ENCODE results near the gene PDE11A.

The PDE11A gene

DNA sequence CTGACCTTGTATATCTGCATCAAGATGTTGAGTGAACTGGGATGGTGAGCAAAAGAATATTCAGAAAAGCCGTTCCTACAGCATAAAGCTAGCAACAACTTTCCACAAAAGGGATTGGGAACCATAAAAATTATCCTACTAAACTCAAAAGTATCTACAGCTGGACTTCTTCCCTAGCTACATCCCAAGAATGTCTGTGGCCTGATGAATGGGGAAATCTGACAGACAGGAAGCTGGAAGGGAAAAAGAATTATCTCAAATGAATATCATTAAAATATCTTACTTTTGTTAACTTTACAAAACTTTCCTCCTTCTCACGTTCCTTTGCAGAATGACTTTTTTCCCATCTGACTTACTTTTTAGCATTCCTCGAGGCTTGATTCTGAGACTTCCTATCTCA, 150.9 kb downstream of the PDE11A start:
- DNase-seq: no peak

DNA sequence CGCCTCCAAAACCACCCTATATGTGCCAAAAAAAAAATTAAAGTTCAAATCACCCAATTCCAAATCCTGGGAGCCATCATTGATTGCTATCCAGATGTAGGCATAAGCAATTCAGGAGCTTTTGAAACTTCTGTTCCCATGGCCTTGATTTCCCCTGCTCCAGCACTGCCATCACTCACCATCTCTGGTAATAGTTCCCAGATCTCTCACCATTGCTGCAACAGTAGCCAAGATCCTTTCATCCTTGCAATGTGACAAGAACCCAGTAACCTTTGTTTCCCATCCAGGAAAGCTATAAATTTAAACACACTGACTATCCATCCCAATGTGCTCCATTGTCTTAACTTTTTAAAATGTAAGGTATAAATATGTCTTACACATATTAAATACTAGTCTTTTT, 155.4 kb downstream of the PDE11A start:
- DNase-seq: no peak

GRCh38 chr2:177916342-177916741, 156.2 kb downstream of the PDE11A start:
- DNase-seq: no peak

- DNase-seq: no peak
Observed at GRCh38 chr2:177914247-177914646, 158.3 kb downstream of the PDE11A start.

- DNase-seq: no peak
Observed at GRCh38 chr2:177909962-177910361, 162.6 kb downstream of the PDE11A start.

DNA sequence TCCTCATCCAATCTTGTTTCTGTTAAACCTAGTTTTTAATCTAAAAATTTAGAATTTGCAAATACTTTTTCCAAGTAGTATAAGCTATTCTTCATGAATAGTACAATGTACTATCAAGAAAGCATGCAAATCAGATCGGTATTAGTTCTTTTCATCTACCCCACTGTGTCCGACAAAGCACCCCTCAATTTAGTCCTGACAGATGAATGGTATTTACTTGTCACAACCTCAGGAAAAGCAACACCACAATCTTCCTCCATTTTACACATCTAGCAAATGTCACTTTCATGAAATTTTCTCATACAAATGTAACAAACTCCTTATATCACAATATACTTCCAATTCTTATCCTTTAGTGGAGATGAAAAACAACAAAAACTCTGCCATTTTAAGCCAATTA, 163.8 kb downstream of the PDE11A start:
- DNase-seq: no peak

DNA sequence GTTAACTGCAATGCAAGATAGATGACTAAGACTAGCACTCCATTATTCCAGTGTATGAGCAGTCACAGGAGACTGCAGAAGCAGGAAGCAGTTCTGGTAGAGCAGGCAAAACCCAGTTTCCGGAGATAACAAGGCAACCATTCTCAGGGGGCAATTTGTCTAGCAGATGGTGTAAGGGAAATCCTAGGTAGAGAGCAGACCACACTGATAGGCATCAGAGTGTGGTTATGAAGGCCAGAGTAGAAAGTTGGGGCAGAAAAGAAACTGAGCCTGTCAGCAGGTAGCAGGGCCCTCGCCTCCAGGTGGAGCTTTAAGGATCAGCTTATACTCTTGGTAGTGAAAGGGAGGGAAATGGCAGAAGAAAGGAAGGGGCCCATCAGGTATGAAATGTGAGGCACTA, 164.4 kb downstream of the PDE11A start:
- no peak for DNase-seq

- DNase-seq: peak; percentile 34
Observed at GRCh38 chr2:177906041-177906718, 166.4 kb downstream of the PDE11A start.

DNA sequence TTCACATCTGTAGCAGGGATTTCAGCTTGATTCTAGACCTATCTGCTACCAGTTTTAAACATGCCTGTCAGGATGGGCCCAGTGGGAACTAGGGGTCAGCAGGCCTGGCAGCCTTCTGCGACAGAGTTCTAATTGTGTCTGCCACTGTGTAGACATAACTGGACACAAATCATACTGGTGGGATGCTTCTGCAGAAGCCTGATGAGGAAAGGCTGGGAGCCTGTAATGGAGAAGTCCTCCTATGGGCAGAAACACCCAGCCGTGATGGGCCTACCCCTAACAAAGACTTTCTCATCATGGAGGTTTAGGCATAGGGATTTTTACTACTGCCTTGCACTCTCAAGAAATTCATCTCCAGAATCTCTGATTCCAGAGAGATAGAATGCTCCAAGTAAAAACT, 166.9 kb downstream of the PDE11A start:
- no peak for DNase-seq

DNA sequence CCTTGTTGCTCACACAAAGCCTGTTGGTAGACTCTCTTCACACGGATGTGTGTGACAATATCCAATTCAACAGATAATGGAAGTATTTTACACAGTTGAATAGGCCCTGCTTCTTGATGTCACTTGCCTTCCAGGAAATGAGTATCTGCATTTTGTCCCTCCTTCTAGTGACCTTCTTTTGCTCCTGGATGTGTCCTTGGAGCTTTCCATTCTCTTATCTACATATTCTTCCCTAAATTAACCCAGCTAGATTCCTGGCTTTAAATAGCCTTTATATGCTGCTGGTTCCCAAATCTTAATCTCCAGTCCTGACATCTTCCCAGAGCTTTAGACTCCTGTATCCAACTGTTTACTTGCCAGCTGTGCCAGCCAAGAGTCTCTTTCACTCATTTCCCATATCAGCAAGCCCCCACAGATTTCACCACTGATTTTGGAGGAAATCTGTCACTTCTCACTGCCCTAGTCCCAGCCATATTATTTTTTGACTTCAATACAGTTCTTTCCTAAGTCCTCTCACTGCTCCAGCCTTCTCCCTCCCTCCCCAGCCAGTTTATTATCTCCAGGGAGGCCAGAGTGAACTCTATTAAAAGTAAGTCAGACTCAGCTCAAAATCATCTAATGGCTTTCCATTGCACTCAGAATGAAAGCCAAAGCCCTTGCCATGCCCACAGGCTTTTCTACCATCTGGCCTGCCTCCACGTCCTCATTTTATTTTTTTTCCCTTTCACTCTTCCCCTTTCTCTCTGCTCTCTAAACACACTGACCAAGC, 170.0 kb downstream of the PDE11A start:
- no peak for DNase-seq

DNA sequence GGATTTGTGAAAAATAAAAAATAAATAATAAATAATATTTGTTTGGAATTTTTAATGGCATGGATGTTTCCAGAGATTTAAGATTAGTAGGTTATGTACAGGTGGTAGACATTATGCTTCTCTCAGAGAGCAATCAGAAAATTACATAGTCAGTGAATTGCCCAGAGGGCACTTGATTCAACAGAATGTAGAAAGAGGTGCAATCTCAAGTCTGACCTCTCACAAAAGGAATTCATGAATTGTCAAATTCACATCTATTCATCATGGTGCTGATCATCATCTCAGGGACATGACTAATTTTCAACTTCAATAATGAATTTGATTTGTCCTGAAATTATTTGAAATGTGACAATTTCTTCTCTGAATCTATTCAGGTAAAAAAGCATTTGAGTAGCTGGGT, 172.5 kb downstream of the PDE11A start:
- DNase-seq: no peak

DNA sequence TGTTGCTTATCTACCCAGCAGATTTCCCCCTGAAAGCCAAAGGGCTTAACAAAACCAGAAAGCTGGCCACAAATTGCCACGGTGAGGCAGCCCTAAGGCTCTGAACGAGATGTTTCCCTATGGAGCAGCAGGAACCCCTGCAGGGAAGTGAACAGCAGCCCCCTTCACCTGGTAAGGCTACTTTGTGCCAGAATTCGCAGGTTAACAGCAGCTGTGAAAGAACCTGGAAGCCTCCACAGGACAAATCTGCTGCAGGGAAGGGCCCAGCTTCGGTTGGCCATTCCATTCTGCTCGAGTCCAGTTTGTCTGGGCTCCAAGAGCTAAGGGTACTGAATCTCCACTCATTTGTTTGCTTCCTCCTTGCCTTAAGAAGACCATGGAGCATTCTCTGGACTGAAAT, 175.3 kb downstream of the PDE11A start:
- DNase-seq: no peak

DNA sequence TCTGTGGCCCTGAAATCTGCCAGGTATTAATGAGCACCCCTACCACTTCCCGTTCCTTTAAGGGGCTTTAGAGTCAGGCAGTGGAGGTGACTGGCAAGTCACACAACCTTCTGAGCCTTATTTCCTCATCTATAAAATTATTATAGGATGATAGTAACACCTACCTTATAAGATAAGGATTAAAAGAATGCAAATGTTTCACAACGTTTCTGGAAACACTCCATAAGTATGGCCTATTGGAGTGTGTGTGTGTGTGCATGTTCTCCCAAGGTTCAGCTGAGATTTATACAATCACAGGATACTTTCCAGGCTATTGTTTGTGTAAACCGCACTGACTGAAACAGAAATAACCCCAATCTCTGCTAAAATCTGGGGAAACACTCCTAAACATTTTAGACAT, 176.0 kb downstream of the PDE11A start:
- no peak for DNase-seq

GRCh38 chr2:177894546-177894945, 178.0 kb downstream of the PDE11A start:
- no peak for DNase-seq

DNA sequence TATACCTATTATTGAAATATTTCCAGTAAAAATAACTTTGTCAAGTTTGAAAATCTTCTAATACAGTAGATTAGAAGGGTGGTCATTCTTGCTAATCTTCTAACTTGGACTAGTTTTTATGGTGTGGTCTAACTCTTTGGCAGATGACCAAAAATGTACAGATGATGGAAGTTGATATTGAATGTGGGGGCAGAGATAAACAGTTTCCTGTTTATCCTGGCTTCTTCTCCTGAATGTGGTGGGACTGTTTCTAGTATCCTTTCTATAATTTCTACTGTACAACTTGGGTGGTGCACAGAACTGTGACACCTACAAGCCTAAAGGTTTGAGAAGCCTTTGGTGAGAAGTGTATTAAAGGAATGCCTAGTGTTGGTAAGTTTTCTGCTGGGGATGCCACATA, 178.7 kb downstream of the PDE11A start:
- DNase-seq: no peak

DNA sequence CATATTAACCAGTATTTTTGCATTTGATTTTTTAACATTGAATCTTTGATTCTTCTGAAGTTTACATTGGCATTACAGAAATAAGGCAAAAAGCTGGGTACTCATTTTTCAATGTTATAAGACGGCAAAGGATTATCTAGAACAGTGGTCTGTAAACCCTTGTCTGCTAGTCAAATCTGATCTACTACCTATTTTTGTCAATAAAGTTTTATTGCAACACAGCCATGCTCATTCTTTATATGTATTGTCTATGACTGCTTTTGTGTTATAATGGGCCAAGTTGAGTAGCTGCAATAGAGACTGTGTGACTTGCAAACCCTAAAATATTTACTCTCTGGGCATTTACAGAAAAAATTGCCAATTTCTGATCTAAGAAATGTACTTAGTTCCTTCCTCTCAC, 181.0 kb downstream of the PDE11A start:
- DNase-seq: no peak

DNA sequence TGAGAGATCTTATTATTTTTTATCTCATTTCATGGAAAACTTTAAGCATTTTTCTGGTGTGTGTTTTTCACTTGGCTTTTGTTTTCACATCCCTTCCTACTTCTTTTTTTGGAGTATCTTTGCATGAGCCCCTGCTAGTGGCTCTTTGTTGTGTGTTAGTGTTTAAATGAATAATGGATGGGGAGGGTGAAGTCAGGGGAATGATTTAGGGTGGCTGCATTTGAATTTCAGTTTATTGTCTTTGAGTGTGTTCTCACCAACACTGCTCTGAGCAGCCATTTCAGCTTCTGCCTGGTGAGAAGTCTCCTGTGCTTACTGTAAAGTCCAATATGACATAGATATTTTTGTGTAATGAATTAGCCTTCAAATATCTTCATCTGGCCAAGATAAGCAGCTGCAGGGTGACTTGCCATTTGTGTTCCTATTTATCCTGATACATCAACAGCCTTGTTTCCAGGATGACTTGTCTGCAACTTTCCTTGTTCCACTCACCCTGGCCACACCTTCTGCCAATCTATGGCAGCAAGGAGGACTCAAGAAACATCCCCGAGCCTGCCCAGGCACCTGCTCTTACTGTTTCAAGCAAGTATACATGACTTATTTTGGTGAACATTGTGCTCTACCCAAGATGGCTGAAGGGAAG, 182.6 kb downstream of the PDE11A start:
- DNase-seq: no peak

- DNase-seq: no peak
Observed at GRCh38 chr2:177888581-177888980, 184.0 kb downstream of the PDE11A start.

- DNase-seq: no peak
Observed at GRCh38 chr2:177887722-177888121, 184.9 kb downstream of the PDE11A start.

- DNase-seq: no peak
Observed at GRCh38 chr2:177886824-177887223, 185.8 kb downstream of the PDE11A start.

DNA sequence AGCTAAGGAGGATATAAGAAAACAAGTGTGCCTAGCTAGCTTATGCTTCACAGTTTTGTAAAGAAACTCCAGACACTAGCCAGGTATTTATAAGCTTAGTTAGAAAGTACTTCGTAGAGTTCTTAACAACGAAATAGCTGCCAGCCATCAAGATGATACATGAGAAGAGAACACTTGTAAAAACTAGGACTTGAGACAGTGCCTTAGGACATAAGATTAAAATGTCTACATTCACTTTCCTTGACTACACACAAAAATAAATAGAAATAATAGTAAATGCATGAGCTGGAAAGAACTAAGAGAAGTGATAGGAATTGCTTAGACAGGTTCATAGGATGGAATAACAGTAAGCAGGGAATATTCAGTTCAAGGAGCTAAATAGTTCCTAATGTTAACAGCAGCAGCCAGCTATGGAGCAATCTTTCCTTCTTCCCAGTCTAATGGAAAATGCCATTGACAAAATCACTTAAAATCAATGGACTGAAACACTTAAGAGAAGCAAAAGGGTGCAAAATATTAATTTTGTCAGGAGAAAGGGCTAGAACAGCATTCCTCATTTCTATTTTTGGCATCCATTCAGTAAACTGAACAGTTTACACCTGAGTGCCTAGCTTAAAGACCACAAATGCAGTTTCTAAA, 186.6 kb downstream of the PDE11A start:
- no peak for DNase-seq

- no peak for DNase-seq
Observed at GRCh38 chr2:177883177-177883576, 189.4 kb downstream of the PDE11A start.

DNA sequence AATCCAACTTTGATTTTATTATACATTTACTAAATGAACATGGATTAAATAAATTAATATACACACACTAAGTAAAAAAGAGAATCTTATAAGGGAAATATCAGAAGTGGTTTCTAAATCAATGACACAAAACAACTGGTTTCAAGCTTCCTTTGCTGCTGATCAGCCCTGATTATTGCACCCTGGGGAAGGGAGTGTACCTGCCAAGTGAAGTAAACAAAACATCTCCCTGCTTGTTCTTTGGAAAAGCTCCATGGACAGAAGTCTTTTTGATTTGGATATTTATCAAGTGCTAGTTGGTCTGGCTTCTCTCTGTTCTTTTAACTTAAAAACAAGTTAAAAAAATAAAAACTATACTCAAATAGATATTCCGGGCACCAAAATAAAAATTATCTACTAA, 190.1 kb downstream of the PDE11A start:
- DNase-seq: no peak

GRCh38 chr2:177881921-177882320, 190.7 kb downstream of the PDE11A start:
- no peak for DNase-seq

Measured in activated T-cell treated with anti-CD3 and anti-CD28 coated beads for 4 hours (primary cell).